Activated CD4-positive, alpha-beta memory T cell treated with anti-CD3 and anti-CD28 coated beads, Interleukin-2, amount 10 ng/mL, durations not matched to agents 7 days and 5 days (primary cell): ENCODE measurements around the gene GOLGA3. TPM values are rescaled to one million over a fixed set of nuclear protein-coding genes. Genes with fewer than 3 reads are reported as not detected.

ENCODE experiments used
- CTCF ChIA-PET: fragments of 350-600 bp; sonication (Branson Sonifier 250); formaldehyde crosslinking; loops from one replicate; lab custom pipeline; 2021; ENCODE audit warnings: antibody characterized with exemption, inconsistent platforms; lab: Charles Lee
- POLR2A ChIA-PET: fragments of 350-600 bp; sonication (Branson Sonifier 250); formaldehyde crosslinking; loops from one replicate; lab custom pipeline; 2021; ENCODE audit warnings: antibody characterized with exemption; lab: Charles Lee
- DNase-seq: peaks from one replicate; pipeline ENCODE4 v3.0.0-alpha.2; 2020
- H3K27ac Mint-ChIP-seq: one replicate; pipeline ENCODE4 v1.8.0; 2021; ENCODE audit warnings: mild to moderate bottlenecking, mixed read lengths
- H3K27me3 Mint-ChIP-seq: one replicate; pipeline ENCODE4 v1.8.0; 2021; ENCODE audit warnings: mixed read lengths
- H3K36me3 Mint-ChIP-seq: one replicate; pipeline ENCODE4 v1.8.0; 2021; ENCODE audit warnings: low read depth, mixed read lengths
- H3K4me1 Mint-ChIP-seq: one replicate; pipeline ENCODE4 v1.8.0; 2021; ENCODE audit warnings: mixed read lengths
- H3K4me3 Mint-ChIP-seq: one replicate; pipeline ENCODE4 v1.8.0; 2021; ENCODE audit warnings: mild to moderate bottlenecking, mixed read lengths
- H3K9me3 Mint-ChIP-seq: one replicate; pipeline ENCODE4 v1.8.0; 2021; ENCODE audit warnings: mixed read lengths
- total RNA-seq, 2 experiments: library from RNA; stranded (reverse); gene quantifications; one replicate each; pipeline ENCODE4 v1.2.3, GENCODE V29; 2021

GOLGA3 gene
- total RNA-seq, 2 experiments from 2014 or later: 46.2 to 46.5 TPM

DNA sequence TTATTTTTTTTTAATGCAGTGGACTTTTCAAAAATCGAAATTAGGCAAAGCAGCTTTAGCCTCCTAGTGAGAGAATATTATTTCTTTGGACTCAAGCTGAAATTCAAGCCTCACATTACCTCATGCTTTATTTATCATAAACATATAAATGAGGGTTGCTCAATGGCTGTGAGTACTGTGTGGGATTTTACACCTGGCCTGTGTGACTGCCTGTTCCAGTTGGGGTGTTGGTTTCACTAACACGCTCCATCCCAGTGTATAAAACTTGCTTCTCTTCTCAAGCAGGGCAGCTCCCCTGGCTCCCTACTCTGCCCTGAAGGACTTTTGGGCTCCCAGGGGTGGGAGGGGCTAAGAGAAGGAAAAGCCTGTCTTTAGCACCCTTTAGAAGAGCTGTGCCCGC lies 82.1 kb downstream of the GOLGA3 start:
- H3K36me3 Mint-ChIP-seq: peaks cover 86% of the 10 kb centered on the region
- no peaks in the 10 kb centered on the region for H3K27me3 Mint-ChIP-seq
- H3K9me3 Mint-ChIP-seq: no peaks in the 10 kb centered on the region
- POLR2A ChIA-PET: interaction anchor here (1.4 kb wide), 1 partner anchor 14 kb away, joined by 4 read pairs; the partner anchor contains the start of gene ANKLE2
- DNase-seq: no peak
- no peak overlapping the region for H3K4me3 Mint-ChIP-seq
- peaks cover 15% of the 10 kb centered on the region for H3K4me1 Mint-ChIP-seq
- CTCF ChIA-PET: no interaction called here
- no peak overlapping the region for H3K27ac Mint-ChIP-seq

DNA sequence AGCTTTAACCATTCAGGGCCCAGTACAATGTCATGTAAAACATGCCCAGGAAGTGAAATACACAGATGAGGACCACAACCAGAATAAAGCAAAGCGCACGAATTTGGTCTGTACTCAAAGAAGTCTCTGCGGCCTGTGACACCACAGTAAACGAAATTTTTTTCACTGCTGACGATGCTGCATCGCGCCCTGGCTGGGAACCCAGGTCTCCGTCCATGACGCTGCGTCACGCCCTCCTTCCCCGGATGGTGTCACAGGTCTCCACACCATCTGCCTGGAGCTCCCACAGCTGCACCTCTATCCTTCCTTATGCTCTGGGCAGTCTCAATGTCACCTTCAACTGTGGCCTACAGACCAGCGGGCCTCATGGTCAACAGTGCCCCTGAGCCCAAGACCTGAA lies 84.8 kb downstream of the GOLGA3 start:
- peaks cover 15% of the 10 kb centered on the region for H3K4me1 Mint-ChIP-seq
- DNase-seq: no peak
- no peaks in the 10 kb centered on the region for H3K27me3 Mint-ChIP-seq
- peaks cover 95% of the 10 kb centered on the region for H3K36me3 Mint-ChIP-seq
- POLR2A ChIA-PET: interaction anchor here (0.6 kb wide), 1 partner anchor 14 kb away, joined by 3 read pairs; no protein-coding TSS in a partner anchor
- H3K27ac Mint-ChIP-seq: no peak overlapping the region
- H3K4me3 Mint-ChIP-seq: no peak overlapping the region
- CTCF ChIA-PET: no interaction called here
- no peaks in the 10 kb centered on the region for H3K9me3 Mint-ChIP-seq

DNA sequence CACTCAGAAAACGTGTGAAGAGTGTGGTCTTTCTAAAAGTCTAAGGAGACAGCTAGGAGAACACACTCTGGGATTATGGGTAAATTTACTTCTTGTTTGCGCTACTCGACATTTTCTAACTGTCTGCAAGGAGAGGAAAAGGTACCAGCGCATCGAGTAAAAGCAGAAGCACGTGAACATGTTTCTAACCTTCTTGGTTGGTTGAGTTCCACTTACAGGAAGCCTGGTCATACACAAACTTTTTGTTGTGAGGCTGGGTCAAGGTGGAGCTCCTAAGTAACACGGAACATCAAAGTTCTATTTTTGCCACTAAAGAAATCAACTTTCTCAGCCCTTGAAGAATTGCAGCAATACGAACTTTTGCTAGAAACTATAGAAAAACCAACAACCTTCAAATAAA lies 87.0 kb downstream of the GOLGA3 start:
- Mint-ChIP-seq H3K4me3 (no peak overlapping the region), H3K36me3 (peaks cover 88% of the 10 kb centered on the region), H3K27me3 (no peaks in the 10 kb centered on the region), H3K9me3 (no peaks in the 10 kb centered on the region), H3K4me1 (peaks cover 15% of the 10 kb centered on the region), H3K27ac (no peak overlapping the region)
- ChIA-PET POLR2A (no interaction called here), CTCF (interaction anchor here (0.6 kb wide), 1 partner anchor 792 kb away, joined by 3 read pairs; the partner anchor contains the start of gene EP400)
- no peak for DNase-seq

DNA sequence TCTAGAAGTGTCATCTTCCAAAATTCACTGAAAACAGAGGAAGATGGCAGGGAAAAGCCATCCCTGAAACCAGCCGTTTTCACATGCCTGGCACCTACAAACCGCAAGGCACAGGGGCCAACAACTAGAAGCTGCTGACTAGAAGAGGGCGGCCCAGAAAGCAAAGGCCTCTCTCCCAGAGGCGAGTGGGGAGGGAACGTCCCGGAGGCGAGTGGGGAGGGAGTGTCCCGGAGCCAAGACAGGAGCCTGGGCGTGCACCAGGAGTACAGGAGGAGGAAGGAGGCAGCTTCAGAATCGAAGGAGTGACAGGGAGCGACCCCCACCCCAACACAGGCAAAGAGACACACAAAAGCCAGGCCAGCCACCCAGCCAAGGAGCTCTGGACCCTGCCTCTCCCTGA lies 88.0 kb downstream of the GOLGA3 start:
- POLR2A ChIA-PET: interaction anchor here (0.6 kb wide), 1 partner anchor 22 kb away, joined by 3 read pairs; no protein-coding TSS in a partner anchor
- CTCF ChIA-PET: no interaction called here
- DNase-seq: no peak
- Mint-ChIP-seq H3K27ac (no peak overlapping the region), H3K4me1 (peaks cover 15% of the 10 kb centered on the region), H3K4me3 (no peak overlapping the region), H3K9me3 (no peaks in the 10 kb centered on the region), H3K36me3 (peaks cover 89% of the 10 kb centered on the region), H3K27me3 (no peaks in the 10 kb centered on the region)

DNA sequence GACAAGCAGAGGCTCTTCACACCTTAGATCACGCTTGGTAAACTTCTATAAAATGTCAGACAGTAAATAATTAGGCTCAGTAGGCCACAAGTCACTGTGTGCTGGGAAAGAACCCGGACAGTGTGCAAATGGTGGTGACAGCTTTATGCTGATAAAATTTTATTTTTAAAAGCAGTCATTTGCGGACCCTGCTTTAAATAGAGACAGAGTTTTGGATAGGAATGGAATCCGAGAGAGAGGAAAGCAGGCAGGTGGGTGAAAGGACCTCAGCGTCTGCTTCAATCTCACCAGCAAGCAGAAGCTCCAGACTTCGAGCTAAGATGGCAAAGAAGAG lies 88.4 kb downstream of the GOLGA3 start:
- ChIA-PET POLR2A (interaction anchor here (0.6 kb wide), 1 partner anchor 22 kb away, joined by 3 read pairs; no protein-coding TSS in a partner anchor), CTCF (no interaction called here)
- no peaks in the 10 kb centered on the region for H3K9me3 Mint-ChIP-seq
- peaks cover 89% of the 10 kb centered on the region for H3K36me3 Mint-ChIP-seq
- H3K4me1 Mint-ChIP-seq: peaks cover 15% of the 10 kb centered on the region
- no peak overlapping the region for H3K27ac Mint-ChIP-seq
- H3K27me3 Mint-ChIP-seq: no peaks in the 10 kb centered on the region
- H3K4me3 Mint-ChIP-seq: no peak overlapping the region
- DNase-seq: no peak

DNA sequence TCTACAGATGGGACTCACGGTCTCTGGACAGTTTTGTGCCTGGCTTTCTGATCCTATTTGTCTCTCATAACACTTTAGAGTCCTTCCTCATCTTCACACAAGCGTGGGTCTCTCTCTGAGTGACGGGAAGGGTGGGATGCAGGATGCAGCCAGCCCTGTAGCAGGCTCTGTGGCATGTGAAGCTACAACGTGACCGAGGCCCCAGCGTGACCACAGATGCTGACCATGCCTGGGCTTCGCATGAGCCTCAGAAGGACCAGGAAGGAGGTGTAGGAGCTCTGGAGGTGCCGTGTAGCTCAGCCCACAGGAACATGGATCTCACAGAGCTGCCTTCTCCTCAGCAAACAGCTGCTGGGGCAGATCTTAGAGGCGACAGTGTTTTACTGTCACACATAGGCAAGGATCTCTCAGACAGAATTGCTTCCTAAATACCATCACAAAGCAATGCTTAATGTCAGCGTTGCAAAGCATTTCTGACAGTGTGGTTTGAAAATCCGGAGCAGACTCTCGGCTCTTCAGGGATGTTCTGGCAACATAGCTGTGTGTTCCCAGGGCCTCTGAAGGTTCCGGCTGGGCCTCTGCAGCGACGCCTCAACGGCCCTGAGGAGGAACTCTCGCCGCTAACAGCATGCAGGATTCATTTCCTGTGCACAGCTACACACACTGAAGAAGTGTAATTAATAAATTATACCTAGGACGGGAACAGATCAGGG lies 88.9 kb downstream of the GOLGA3 start:
- Mint-ChIP-seq H3K4me3 (no peak overlapping the region), H3K27ac (no peak overlapping the region), H3K27me3 (no peaks in the 10 kb centered on the region), H3K4me1 (peaks cover 15% of the 10 kb centered on the region), H3K9me3 (no peaks in the 10 kb centered on the region), H3K36me3 (peaks cover 89% of the 10 kb centered on the region)
- no peak for DNase-seq
- ChIA-PET CTCF (no interaction called here), POLR2A (interaction anchor here (0.6 kb wide), 1 partner anchor 23 kb away, joined by 3 read pairs; no protein-coding TSS in a partner anchor)

DNA sequence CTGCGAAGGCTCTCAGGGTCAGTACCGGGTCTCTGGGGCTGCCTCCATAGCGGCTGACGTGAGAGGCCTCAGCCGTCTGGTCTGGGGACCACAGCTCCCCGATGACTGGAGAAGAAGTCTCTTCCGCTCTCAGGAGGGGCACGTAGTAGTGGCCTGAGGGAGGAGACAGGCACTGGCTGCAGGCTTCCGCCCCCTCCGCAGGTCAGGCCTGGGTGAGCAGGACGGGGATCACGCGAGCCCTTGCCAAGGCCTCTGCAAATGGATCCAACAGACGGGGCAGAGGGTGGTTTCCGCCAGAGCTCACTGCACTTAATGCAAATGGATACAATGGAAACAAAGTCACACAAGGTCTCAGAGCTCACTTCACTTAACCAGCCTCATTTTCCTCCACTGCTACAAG lies 91.8 kb downstream of the GOLGA3 start:
- Mint-ChIP-seq H3K27ac (no peak overlapping the region), H3K36me3 (peaks cover 91% of the 10 kb centered on the region), H3K4me3 (no peak overlapping the region), H3K9me3 (no peaks in the 10 kb centered on the region), H3K27me3 (no peaks in the 10 kb centered on the region), H3K4me1 (peaks cover 1% of the 10 kb centered on the region)
- POLR2A ChIA-PET: no interaction called here
- CTCF ChIA-PET: no interaction called here
- no peak for DNase-seq

DNA sequence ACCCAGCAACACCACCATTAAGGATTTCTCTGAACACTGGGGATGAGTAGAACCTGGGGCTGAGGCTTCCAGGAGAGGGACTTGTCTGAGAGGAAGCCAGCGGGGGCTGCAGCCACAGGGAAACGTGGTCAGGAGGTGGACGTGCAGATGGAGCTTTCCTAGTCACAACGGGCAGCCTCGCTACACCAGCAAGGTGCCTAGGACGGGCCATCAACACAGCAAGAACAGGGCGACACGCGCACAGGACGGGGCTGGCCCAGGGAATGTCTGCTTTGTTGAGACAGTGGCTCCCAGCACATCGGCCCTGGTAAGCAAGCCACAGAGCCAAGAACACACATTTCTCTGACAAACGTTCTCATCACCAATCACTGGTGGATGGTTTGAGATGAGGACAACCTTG lies 92.3 kb downstream of the GOLGA3 start:
- no peak for DNase-seq
- POLR2A ChIA-PET: no interaction called here
- H3K27me3 Mint-ChIP-seq: no peaks in the 10 kb centered on the region
- H3K4me1 Mint-ChIP-seq: no peaks in the 10 kb centered on the region
- no peak overlapping the region for H3K27ac Mint-ChIP-seq
- H3K36me3 Mint-ChIP-seq: peaks cover 91% of the 10 kb centered on the region
- H3K9me3 Mint-ChIP-seq: no peaks in the 10 kb centered on the region
- CTCF ChIA-PET: no interaction called here
- no peak overlapping the region for H3K4me3 Mint-ChIP-seq

DNA sequence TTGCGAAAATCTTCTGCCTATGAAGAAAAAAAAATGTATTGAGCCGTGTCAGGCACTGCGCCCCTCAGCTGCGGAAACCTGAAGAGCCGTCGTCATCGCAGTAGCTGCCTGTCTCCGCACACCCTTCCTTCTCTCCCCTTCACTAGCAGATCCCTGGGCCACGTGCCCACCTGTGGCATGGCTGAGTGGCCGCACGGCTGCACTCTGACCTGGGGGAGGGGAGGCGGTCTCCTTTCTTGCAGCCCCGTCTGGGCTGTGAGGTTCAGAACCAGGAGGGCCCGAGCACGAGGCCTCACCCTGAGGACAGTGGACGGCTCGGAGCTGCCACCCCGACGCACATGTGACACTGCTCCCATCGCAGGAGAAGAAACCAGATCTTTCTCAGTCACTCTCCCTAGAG lies 93.2 kb downstream of the GOLGA3 start:
- H3K9me3 Mint-ChIP-seq: no peaks in the 10 kb centered on the region
- ChIA-PET POLR2A (no interaction called here), CTCF (no interaction called here)
- DNase-seq: no peak
- H3K27me3 Mint-ChIP-seq: no peaks in the 10 kb centered on the region
- H3K36me3 Mint-ChIP-seq: peaks cover 91% of the 10 kb centered on the region
- no peak overlapping the region for H3K4me3 Mint-ChIP-seq
- no peak overlapping the region for H3K27ac Mint-ChIP-seq
- no peaks in the 10 kb centered on the region for H3K4me1 Mint-ChIP-seq

DNA sequence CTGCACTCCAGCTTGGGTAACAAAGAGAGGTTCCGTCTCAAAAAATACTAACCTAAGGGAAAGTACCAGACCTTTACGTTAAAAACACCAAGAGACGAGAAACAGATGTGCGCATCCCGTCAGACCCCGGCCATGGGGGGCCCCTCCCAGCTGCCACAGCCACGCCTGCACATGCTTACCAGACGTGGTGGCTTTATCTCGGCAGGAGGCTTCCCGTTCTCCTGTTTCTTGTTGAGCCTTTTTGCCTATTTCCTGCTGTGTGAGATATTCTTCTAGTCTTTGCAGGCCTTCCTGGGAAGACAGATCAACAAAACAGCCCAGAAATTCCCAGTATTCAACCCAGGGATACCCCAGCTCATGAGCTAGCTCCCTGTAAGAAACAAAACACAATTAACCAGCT lies 94.5 kb downstream of the GOLGA3 start:
- DNase-seq: no peak
- CTCF ChIA-PET: interaction anchor here (0.6 kb wide), 1 partner anchor 25 kb away, joined by 3 read pairs; no protein-coding TSS in a partner anchor
- POLR2A ChIA-PET: no interaction called here
- no peak overlapping the region for H3K4me3 Mint-ChIP-seq
- no peaks in the 10 kb centered on the region for H3K4me1 Mint-ChIP-seq
- H3K36me3 Mint-ChIP-seq: peaks cover 88% of the 10 kb centered on the region
- no peaks in the 10 kb centered on the region for H3K27me3 Mint-ChIP-seq
- H3K9me3 Mint-ChIP-seq: no peaks in the 10 kb centered on the region
- no peak overlapping the region for H3K27ac Mint-ChIP-seq

DNA sequence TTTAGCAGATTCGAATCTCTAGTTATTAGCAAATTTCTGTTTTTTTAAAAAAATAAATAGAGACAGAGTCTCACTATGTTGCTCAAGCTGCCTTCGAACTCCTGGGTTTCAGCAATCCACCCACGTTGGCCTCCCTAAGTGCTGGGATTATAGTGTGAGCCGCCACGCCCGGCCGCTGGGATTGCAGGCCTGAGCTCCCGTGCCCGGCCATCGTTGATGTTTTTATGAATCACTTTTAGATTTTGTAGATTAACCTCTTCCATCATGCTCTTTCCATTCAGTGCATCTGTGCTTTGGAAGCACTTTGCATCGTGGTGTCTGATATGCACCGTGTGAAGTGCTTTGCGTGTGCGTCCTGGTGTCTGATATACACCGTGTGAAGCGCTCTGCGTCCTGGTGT lies 97.1 kb downstream of the GOLGA3 start:
- no peak for DNase-seq
- H3K9me3 Mint-ChIP-seq: no peaks in the 10 kb centered on the region
- CTCF ChIA-PET: no interaction called here
- no peaks in the 10 kb centered on the region for H3K4me1 Mint-ChIP-seq
- no peak overlapping the region for H3K27ac Mint-ChIP-seq
- POLR2A ChIA-PET: no interaction called here
- H3K36me3 Mint-ChIP-seq: peaks cover 92% of the 10 kb centered on the region
- H3K27me3 Mint-ChIP-seq: no peaks in the 10 kb centered on the region
- no peak overlapping the region for H3K4me3 Mint-ChIP-seq

DNA sequence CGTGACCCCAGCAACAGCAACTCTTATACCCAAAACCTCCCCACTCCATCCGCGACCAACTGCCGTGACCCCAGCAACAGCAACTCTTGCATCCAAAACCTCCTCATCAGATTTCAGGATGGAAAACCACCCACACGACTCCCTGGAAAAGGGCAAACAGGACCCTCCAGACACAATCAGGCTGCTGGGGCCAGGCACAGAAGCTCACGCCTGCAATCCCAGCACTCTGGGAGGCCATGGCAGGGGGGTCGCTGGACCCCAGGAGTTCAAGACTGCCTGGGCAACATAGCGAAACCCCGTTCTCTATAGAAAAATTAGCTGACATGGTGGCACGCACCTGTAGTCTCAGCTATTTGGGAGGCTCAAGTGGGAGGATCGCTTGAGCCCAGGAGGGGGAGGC lies 98.3 kb downstream of the GOLGA3 start:
- peaks cover 92% of the 10 kb centered on the region for H3K36me3 Mint-ChIP-seq
- CTCF ChIA-PET: interaction anchor here (0.5 kb wide), 1 partner anchor 164 kb away, joined by 3 read pairs; no protein-coding TSS in a partner anchor
- no peaks in the 10 kb centered on the region for H3K27me3 Mint-ChIP-seq
- no peak overlapping the region for H3K4me3 Mint-ChIP-seq
- no peaks in the 10 kb centered on the region for H3K4me1 Mint-ChIP-seq
- POLR2A ChIA-PET: no interaction called here
- DNase-seq: no peak
- H3K27ac Mint-ChIP-seq: no peak overlapping the region
- H3K9me3 Mint-ChIP-seq: no peaks in the 10 kb centered on the region

DNA sequence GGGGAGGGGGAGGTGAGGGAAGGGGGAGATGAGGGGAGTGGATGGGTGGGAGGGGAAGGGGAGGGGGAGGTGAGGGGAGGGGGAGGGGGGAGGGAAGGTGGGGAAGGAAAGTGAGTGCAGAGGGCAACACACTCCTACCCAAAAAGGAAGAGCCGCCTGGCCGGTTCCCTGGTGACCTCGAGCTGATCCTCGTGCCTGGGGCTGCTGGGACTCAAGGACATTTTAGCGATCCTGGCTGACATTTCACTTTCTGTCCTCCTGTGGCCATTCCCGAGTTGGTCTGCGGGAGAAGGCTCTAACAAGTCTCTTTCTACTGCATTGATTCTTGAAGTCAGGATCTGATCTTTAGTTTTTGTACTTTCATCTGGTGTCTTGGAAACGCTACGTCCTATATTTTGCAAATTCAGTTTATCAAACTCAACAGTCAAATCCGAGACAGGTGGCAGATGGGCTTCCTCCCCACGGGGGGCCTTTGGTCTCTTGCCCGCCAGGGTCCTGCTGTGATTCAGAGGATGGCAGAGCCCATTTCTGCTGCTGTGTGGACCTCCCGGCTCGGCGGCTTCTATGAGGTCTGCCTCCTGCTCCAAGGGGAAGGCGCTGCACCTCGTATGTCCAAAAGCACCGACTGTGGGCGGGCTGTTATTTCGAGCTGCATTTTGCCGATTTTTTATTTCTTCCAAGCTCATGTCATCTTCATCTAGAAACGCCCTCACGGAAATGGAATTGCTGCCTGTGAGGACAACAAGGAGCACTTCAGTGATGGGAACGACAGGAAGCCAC lies 98.9 kb downstream of the GOLGA3 start:
- CTCF ChIA-PET: no interaction called here

More for the DNA sequence above, 98.9 kb downstream of the GOLGA3 start:
- Mint-ChIP-seq H3K27ac (no peak overlapping the region), H3K4me3 (no peak overlapping the region), H3K9me3 (no peaks in the 10 kb centered on the region), H3K4me1 (no peaks in the 10 kb centered on the region), H3K27me3 (no peaks in the 10 kb centered on the region), H3K36me3 (peaks cover 91% of the 10 kb centered on the region)
- POLR2A ChIA-PET: no interaction called here
- no peak for DNase-seq
